ENCODE data around the gene DNAJB11.
"Not testable (repeated sequence)": the region's sequence is repeated elsewhere in the genome, so short reads cannot be mapped to it uniquely, and the experiment has no call there.

The DNAJB11 gene

GRCh38 chr3:186630950-186631641 is 60.6 kb downstream of the DNAJB11 start:
- no peak for DNase-seq (ENCODE audit: low read depth in 2 of 2)
- no peak for TF ChIP-seq CTCF (IDR thresholded peaks at IDR 0.05; ENCODE audit: low read depth, low read length)
- H3K4me3 ChIP-seq (replicated peaks in 1 of 2; ENCODE audit: low read depth in 2 of 2, low read length in 2 of 2), result no peak overlapping the region

- no peak for TF ChIP-seq CTCF (IDR thresholded peaks at IDR 0.05; ENCODE audit: low read depth, low read length)
- H3K4me3 ChIP-seq (replicated peaks in 1 of 2; ENCODE audit: low read depth in 2 of 2, low read length in 2 of 2), result no peak overlapping the region
- no peak for DNase-seq (ENCODE audit: low read depth in 2 of 2)
Measured at GRCh38 chr3:186633481-186633880, 63.0 kb downstream of the DNAJB11 start.

- not testable (repeated sequence) for H3K4me3 ChIP-seq (replicated peaks in 1 of 2; ENCODE audit: low read depth in 2 of 2, low read length in 2 of 2); DNase-seq (ENCODE audit: low read depth in 2 of 2)
Measured at GRCh38 chr3:186634207-186634606, 63.7 kb downstream of the DNAJB11 start.
